ENCODE measurements around the gene FOXN4.

The FOXN4 gene

DNA sequence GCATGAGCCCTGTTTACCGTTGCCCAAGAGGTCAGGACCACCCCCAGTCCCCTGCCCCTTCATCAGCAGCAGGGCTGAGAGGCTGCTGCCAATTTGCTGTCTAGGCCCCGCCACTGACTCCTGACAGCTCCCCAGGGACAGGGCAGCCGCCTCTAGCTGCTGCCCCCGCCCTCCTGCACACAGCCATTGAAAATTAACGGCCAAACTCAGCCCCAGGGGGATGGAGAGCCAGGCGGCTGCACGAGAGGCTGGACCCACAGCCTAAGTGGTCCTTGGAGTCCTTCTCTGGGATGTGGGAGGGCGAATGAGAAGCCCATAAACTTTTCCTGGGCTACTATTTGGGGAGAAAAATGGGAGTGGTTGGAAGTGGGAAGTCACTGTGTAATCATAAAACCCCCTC is 4.6 kb downstream of the FOXN4 start:
- no peak for DNase-seq

DNA sequence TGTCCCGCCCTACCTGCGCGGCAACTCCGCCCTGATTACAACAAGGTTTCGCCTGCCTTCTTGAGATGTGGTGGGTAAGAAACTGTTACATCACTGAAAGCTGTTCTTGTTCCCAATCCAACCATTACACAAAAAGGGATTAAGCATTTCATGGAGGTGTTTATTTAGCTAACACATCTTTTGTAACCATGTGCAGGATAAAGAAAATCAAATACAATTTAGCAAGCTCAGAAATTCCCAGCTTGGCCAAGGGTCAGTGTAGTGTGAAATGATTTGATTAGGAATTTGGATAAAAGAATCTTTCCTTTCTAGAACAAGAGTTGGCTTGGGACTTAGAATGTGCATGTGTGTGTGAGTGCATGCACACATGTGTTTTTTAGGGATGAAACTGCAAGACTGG is 6.3 kb downstream of the FOXN4 start:
- DNase-seq = no peak

DNA sequence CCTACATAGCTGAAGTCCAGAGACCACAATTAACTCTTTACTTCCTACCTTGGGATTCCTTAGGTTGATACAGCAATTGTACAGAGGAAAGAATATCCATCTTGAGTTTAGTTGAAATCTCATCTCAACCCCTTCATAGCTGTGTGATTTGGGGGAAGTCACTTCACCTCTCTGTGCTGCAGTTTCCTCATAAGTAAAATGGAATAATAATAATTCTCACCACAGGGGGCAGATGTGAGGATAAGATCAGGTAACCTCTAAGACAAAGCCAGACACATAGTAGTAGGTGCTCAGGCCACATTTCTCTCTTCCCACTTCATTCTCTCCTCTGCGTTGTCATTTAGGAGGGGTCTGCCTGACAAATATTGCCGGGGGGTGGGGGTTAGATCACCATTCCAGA is 6.7 kb downstream of the FOXN4 start:
- no peak for DNase-seq

DNA sequence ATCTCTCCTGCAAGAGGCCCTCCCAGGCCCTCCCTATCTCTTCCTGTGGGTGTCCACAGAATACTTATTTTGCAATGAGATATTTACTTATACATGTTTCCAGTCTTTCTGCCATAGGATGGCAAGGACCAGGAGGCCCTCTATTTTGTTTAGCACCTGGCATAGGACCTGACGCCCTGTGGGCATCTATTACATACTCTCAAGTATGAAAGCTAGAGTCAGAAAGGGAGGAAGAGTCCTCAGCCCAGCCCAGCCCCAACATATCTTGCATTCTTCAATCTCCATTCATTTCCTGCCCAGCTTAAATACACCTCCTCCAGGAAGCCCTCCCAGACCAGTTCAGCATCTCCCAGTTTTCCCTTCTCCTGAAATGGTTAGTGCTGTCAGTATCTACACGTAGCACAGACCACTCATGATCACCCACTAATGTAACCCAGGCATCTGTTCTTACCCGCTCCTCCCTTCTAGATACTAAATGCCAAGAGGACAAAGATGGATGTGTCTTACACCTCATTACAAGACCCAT is 7.4 kb downstream of the FOXN4 start:
- no peak for DNase-seq

DNA sequence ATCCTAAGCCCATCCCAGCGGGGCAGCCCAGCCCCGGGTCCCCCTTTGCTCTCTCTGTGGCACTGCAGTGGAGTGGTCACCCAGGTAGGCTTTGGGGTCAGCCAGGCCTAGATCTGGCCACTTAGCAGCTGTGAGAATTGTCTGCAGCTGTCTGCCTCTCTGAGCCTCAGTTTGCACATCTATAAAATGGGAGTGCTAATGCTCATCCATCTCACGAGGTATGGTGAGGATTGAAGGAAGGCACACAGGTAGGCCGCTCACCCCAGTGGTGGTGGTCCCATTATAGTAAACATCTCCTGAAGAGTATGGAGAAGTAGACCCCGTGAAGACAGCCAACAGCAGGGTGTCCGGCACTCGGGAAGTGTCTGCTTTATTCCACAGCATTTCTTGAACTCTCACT is 9.2 kb downstream of the FOXN4 start:
- no peak for DNase-seq

DNA sequence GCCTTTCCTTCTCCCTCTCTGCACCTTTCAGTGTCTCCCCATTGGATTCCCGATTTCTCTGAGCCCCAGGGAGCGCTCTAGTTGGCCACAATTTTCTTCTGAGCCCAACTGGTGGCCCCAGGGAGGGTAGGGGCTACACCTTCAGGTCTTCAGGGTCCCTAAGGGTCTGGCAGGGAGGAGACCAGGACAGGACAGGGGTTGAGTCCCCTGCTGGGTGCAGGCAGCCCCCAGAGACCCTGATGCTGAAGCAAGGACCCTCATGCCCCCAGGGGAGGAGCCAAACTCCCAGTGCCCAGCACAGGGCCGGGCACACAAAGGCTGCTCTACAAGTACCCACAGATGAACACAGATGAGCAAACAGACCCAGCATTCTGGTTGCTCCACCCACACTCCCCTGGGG is 12.7 kb downstream of the FOXN4 start:
- no peak for DNase-seq

DNA sequence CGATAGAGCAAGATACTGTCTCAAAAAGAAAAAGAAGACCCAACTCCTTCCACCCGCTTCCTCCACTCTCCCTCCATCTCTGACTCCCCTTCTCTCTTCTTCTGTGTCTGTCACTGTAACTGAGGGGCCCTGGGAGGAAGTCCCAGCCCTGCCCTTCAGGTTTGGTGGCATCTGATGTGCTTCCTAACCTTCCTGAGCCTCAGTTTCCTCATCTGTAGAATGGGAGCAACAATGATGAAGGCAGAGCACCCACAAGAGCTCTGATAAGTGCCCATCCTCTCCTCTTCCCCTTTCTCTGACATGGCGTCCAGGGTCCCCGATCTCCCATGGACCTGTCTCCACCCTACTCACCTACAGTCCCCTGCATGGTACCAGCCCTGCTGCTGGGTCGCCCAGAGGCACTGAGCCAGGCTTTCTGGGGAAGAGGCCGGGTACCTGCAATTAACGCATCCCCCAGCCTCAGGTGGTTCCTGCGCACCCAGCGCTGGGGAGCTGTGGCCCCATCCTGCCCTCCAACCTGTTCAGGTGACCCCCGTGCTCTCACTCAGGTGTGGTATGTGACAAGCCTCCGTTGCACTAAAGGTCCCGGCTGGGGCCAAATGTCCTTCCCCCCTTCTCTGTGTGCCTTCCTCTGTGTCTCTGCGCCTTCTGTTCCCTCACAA is 13.2 kb downstream of the FOXN4 start:
- DNase-seq = no peak

DNA sequence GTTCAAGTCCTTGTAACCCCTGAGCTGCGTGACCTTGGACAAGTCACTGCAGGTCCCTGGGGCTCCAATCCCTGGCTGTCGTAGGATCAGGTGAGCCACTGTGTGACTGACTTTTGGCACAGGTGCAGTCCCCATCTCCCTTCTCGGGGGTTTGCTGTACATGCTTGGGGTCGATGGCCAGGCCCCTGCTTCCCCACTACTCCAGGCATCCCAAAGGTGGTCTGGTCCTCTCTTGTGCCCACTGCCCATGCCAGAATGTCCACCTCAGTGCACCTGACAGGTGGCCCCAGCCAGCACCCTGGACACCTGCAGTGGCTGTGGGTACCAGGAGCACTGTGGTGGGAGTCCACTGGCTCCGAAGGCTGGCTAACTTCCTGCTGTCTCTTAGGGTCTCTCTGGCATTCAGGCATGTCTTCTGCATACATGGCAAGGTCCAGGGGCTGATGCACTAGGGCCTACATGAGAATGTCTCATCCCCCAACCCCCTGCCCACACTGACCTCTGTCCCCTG is 14.7 kb downstream of the FOXN4 start:
- DNase-seq = no peak

DNA sequence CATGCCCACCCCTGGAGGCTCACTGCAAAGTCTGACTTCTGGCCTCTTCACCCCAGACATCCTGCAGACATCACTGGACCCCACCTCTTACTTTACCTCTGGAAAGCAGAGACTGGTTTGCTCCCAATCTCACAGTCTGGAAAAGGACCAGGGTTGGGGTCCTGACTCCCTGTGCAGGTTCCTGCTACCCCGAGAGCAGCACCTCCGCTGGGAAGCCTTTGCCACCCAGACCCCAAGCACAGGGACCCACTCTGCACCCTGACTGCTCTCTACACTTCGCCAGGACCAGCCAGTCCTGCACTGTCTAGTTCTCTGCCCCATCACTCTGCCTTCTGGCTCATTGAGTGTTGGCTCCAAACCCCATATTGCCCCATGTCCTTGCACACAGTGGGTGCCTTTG is 16.0 kb downstream of the FOXN4 start:
- DNase-seq = no peak

DNA sequence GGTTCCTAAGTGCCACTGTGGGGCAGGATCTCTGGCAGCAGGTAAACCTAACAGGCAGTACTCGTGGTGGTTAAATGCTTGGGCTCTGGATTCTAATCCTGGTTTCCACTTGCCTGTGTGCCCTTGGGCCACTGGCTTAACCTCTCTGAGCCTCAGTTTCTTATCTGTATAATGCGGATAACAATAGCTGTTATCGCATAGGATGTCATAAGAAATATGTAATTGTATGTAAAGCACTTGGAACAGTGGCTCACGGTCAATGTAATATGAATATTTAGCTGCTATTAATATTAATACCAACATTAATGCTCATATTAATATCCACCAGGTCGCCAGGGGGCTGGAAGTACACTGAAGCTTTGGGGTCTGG is 16.8 kb downstream of the FOXN4 start:
- DNase-seq = no peak

DNA sequence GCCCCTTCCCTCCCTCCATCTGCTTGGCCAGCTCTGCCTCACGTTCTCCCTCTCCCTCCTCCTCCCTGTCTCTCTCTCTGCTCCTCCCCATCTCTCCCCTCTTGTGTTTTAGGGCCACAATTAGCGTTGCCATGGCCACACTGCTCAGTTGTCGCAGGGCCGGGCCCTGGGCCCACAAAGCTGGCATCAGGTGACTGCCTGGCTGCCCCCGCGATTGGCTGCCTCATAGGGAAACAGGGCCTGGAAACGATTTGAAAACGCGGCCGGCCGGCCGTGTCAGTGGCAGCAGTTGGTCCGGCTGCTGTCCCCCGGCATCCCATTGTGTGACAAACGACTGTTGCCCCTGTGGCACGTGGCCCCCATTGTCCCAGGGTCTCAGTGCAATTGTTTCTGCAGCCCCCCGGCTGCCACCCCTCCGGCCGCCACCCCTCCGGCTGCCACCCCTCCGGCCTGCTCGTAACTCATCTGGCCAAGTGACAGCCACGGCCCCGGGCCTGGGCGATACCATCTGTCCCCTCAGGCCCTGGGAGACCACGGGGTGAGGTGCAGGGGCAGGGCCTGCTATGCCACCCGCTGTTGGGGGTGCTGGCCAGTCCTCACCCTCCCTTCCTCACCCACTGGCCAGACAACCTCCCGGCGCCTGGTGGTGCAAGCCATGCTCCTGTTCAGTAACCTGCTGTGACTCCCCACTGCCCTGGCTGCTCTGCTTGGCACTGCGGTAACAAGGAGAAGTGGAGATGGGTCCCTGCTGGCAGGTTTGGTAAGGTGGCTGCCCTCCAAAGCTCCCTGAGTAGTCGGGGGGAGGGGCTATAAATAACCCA is 17.4 kb downstream of the FOXN4 start:
- no peak for DNase-seq

DNA sequence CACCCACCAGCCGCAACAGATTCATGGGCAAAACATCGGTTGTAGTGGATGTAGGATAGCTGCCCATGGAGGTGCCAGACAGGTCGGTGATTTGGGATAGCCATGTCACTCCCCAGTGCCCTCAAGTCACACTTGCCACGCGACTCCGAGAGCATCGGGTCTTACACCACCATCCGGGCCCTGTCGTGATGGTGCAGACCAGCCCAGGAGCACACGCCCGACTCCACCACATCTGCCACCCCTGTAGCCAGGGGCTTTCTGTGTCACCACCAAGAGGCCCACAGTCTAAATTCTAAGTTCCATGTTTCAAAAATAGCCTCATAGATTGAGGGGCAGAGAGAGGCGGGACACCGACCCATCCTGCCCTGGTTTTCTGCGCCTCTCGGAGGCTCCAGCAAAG is 18.0 kb downstream of the FOXN4 start:
- DNase-seq = no peak

DNA sequence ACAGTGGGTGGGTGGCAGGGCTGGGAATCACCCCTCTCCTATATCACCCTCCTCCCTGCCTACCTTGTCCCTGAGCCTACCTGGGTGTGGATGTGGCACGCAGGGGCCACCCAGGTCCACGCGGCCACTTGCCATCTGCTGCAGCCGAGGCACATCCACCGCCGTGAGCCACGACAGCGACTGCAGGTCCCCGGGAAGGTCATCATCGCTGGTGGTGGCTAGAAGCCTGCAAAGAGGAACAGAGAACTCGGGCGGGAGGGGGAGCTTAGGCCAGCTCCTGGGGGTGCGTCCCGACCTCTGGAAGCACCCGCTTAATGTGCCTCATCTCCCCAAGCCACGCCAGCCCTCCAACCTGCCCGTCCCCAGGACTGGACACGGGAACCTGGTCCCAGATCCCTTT is 19.0 kb downstream of the FOXN4 start:
- no peak for DNase-seq

DNA sequence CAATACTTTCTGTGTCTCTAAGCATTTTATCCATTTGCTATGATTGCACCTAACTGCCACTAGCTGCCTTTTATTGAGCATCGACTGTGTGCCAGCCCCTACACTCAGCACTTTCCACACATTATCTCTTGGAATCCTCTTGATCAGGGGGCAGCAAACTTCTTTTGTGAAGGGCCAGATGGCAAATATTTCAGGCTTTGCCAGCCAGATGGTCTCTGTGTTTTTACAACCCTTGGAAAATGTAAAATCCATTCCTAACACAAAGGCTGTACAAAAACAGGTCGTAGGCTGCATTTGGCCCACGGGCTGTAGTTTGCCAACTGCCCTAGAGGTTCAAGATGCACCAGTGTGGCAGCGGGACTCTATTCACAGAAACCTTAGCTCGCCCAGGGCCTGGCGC is 19.5 kb downstream of the FOXN4 start:
- DNase-seq = no peak

DNA sequence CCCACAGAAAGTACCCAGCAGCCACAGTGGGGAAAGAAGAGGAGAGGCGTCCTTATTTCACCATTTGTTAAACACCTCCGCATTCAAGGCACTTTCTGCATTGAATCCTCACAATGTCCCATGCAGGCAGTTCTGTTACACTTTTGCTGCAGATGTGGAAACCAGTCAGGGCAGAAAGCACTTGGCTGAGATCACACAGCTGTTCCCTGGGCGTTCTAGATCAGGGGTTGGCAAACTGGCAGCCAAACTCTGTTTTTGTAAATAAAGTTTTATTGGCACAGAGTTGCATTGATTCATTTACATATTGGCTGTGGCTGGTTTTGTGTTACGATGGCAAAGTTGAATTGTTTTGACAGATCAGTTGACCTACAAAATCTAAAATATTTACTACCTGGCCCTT is 20.1 kb downstream of the FOXN4 start:
- DNase-seq = no peak

DNA sequence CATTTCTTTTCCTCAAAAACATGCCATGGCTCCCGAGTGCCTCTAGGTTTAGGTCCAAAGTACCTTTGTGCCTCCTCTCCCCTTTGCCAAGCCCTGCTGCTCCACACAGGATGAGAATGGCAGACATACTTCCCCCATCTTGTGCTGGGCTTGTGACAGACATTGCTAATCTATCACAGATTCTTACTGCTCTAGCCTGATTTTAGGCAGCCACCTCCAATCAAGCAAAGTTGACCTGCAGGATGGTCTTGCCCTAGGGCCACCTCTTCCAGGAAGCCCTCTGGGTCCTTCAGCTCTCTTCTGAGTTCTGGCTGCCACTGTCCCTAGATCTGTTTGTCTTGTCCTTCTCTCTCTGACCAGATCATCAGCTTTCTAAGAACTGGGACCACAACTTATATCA is 20.5 kb downstream of the FOXN4 start:
- no peak for DNase-seq

DNA sequence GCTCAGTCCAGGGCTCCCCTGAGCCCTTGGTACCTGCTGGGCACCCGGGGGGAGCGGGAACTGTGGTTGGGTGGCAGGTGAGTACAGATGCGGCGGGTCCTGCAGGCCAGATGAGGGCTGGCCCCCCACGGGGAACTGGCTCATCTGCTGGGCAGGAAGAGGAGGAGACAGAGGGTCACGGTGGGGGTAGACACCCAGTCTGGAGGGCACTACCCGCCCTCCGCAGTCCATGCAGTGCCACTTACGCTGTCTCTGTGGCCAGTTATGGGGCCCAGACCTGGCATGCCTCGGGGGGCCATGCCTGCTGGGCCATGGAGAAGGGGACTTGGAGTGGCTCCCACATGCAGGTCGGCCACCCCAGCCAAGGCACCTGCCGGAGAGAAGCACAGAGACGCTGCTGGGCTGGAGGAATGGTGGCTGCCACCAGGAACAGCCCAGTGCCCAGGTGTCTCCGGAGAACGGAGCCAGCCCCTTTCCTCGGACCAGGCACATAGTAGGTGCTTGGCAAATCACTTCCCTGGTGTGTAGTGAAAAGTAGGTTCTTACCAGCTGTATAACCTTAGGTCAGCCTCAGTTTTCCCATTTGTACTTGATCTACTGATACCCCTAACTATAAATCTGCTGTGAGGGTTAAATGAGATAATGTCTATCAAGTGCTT is 21.1 kb downstream of the FOXN4 start:
- DNase-seq = no peak

DNA sequence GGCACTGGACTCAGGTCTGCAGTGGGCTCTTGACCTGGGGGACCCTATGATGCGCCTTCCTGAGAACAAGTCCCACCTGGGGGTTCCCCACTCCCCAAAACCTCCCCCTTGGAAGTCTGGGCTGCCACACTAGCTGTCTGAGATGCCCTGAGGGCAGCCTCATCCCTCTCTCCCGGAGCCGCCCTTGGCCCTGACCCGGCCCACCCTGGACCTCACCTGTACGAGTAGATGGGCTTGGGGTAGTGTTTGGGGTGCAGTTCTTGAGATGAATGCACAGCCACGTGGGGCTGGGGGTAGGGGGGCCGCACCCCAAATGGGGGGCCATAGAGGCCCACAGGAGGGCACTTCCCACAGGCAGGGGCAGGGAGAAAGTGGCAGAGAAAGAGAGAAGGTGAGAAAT is 21.9 kb downstream of the FOXN4 start:
- no peak for DNase-seq

DNA sequence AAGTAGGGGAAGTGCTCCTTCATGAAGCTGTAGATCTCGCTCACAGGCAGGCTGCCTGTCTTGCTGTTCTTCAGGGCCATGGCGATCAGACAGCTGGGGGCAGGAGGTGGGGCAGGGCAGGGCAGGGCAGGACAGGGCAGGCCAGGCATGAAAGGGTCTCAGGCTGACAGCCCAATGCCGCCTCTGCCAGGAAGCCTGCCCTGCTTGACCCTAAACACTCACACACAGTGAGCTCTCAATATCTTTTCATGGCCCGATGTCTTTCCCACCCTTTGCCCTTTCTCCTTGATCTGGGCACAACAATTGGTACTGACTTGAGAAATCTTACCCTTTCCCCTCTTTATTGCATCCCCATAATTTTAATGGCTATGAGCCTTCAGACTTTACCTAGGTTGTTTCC is 22.4 kb downstream of the FOXN4 start:
- no peak for DNase-seq

DNA sequence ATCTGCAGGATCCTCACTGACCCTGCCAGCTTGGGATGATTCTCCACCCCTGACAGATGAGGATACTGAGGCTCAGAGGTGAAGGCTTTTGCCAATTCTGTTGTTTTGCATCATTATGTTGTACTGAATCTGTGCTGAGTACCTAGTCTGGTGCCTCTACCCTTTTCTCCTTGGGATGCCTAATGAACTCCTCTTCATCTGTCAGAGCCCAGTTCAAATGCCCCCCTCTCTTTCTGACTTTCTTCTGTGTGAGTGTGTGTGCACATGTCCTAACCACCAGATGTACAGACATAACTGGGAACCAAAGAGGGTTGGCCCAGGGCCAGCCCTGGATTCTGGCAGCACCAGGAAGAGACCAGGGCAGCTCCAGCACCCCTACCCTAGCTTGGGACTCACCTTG is 22.8 kb downstream of the FOXN4 start:
- DNase-seq = no peak

DNA sequence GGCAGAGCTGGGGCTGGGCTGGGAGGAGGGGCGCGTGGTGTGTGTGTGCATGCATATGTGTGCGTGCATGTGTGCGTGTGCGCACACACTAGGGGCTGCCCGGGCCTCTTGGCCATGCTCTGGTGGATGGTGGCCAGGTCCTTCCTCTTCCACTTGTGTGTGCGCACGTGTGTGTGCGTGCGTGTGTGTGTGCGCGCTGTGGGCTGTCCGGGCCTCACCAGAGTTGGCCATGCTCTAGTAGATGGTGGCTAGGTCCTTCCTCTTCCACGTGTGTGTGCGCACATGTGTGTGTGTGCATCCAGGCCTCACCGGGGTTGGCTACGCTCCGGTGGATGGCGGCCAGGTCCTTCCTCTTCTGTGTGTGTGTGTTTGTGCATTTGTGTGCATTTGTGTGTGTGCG is 24.7 kb downstream of the FOXN4 start:
- DNase-seq = no peak

DNA sequence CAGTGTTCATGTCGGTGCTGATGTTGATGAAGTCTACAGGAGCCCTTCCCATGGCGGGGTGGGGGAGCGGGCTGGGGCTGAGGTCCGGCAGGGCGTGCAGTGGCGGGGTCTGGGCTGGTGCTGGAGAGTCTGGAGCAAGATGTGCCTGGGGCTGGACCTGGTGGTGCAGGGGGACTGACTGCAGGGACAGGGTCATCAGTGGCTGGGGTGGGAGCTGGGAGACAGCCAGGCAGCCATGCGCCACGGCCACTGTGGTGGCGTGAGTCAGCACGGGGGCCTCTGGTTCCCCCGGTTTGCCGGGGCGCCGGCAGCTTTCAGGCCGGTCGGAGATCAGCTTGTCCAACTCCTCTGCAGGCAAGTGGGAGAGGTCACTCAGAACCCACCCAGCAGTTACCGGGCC is 27.6 kb downstream of the FOXN4 start:
- DNase-seq = no peak

DNA sequence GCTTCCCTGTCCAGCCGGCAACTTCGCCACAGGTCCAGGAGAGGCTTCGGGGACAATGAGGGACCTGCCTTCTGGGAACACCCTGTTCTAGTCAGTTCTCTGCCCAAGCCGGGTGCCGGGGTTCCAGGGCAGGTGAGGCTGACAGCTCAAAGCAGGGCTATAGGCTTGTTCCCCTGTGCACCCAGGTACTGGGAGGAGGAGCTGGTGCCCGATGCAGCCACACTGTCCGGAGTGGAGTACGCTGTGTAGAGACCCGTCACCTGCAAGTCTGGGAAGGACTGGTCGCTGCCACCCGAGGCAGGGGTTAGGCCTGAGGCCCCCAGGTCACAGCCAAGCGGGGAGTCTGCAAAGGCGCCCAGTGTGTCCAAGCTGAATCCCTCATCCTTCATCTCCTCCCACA is 29.6 kb downstream of the FOXN4 start:
- DNase-seq = no peak

DNA sequence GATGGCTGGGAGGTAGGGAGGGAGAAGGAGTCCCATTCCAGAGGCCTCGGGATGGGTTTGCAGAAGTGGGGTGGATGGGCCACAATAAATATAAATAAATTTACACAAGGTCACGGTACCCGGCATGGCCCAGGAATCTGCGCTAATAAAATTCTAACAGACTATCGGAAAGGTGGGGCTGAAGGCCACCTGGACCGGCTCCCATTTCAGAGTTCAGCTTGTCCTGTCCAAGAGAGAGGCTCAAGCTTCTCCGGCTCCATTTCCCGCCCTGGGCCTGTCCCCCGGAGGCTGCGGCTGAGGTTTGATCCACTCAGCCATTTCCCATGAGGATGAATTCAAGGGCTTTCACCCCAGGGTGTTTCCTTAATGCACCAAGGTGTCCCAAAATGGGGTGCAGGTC is 30.2 kb downstream of the FOXN4 start:
- no peak for DNase-seq

All from activated CD4-positive, alpha-beta T cell treated with anti-CD3 and anti-CD28 coated beads for 1 hour (primary cell).